Measurements from ENCODE around the gene GADL1. TPM values are rescaled to one million over a fixed set of nuclear protein-coding genes. Genes with fewer than 3 reads are reported as not detected.

The GADL1 gene
- total and polyA plus RNA-seq, 2 experiments from 2014 or later: not detected

DNA sequence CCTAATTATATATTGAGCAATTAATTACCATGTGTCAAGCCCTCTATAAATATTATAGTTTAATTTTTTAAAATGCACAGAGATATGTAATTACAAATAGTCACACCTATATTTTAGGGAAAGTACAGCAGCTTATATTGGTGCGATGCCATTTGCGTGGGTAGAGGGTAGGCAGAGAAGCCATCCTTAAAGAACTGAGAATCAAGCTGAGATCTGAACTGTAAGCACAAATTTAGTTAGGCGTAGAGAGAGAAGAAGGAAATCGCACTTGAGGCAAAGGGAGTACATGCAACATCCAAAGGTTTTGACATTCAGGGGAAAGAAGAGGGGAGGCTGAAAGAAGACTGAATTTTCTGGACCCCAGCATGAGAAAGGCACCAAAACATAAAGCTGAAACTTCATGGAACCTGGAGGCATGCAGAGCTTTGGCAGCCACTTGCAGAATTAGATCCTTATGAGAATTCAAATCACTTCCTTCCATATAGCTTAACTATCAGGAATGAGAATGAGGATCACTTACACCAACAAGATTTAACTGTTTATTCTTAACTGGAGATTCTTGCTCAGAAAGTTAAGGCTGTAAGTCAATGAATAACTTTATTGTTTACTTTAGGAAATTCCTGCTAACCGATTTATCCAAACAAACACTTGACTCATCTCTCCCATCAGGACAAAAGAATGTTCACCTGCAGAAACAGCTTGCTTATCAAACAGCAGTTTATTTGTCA is 173.7 kb downstream of the GADL1 start:
- no peaks in the 10 kb centered on the region for H3K79me2 ChIP-seq (ENCODE audit: insufficient read depth)
- H3K9ac ChIP-seq: no peak overlapping the region
- 77 to 80% methylated on average over 5 of the region's 5 CpGs for WGBS, 2 experiments (ENCODE audit: low coverage in 1 of 2, low lambda C conversion rate in 2 of 2, missing lambda C conversion rate in 2 of 2)
- peaks cover 10% of the 10 kb centered on the region for H3K4me1 ChIP-seq (ENCODE audit: insufficient read depth)
- H3K4me3 ChIP-seq: 0 out of 2 replicates have a peak overlapping the region, but pooled peaks have one; percentile 12
- in situ Hi-C loops (cut with MboI): no loop called here
- no peaks in the 10 kb centered on the region for H3K27me3 ChIP-seq (replicated peaks; ENCODE audit: insufficient read depth)
- no peaks in the 10 kb centered on the region for H3F3A ChIP-seq (ENCODE audit: insufficient read depth)
- peak overlapping the region; percentile 34 for H3K4me2 ChIP-seq (ENCODE audit: unreplicated experiment)
- H3K27ac ChIP-seq: no peak overlapping the region
- TF ChIP-seq EZH2 (IDR thresholded peaks at IDR 0.05; ENCODE audit: insufficient read depth, poor library complexity, severe bottlenecking) (no peak), EZH2phosphoT487 (IDR thresholded peaks at IDR 0.05; ENCODE audit: insufficient read depth, low read depth) (no peak)
- no peaks in the 10 kb centered on the region for H4K20me1 ChIP-seq (ENCODE audit: insufficient read depth)
- H3K9me3 ChIP-seq (ENCODE audit: low read depth): no peaks in the 10 kb centered on the region
- H2AFZ ChIP-seq: no peak overlapping the region
- H3K9me2 ChIP-seq (ENCODE audit: insufficient read depth): no peaks in the 10 kb centered on the region
- H3K36me3 ChIP-seq (ENCODE audit: low read depth): no peaks in the 10 kb centered on the region
- peak; percentile 45 for DNase-seq

DNA sequence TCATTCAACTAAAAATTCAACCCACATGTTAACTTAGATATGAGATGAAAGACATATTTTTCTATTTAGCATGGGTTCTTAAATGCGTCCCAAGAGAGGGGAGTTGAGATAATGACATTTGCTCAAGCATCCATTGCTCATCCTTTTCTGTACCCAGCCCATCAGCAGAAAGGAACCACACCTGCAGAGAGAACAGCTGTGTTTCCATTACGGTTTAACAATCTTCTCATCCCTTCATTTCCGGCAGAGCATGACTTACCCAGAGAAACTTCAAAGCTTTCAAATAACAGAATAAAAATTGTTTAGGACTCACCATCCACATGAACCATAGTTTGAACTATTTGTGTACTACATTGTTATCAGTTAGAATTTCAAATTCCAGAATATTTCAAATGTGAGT is 174.9 kb downstream of the GADL1 start:
- no peak overlapping the region for H3K27ac ChIP-seq
- no peaks in the 10 kb centered on the region for H3F3A ChIP-seq (ENCODE audit: insufficient read depth)
- H3K4me1 ChIP-seq (ENCODE audit: insufficient read depth): peaks cover 10% of the 10 kb centered on the region
- 95 to 100% methylated on average over 3 of the region's 3 CpGs for WGBS, 2 experiments (ENCODE audit: low coverage in 1 of 2, low lambda C conversion rate in 2 of 2, missing lambda C conversion rate in 2 of 2)
- H3K9ac ChIP-seq: no peak overlapping the region
- H4K20me1 ChIP-seq (ENCODE audit: insufficient read depth): no peaks in the 10 kb centered on the region
- in situ Hi-C loops (cut with MboI): no loop called here
- TF ChIP-seq EZH2phosphoT487 (IDR thresholded peaks at IDR 0.05; ENCODE audit: insufficient read depth, low read depth) (no peak), EZH2 (IDR thresholded peaks at IDR 0.05; ENCODE audit: insufficient read depth, poor library complexity, severe bottlenecking) (no peak)
- no peaks in the 10 kb centered on the region for H3K36me3 ChIP-seq (ENCODE audit: low read depth)
- no peaks in the 10 kb centered on the region for H3K9me3 ChIP-seq (ENCODE audit: low read depth)
- no peak overlapping the region for H3K4me2 ChIP-seq (ENCODE audit: unreplicated experiment)
- H3K4me3 ChIP-seq: no peak overlapping the region
- no peak overlapping the region for H2AFZ ChIP-seq
- DNase-seq: no peak
- H3K27me3 ChIP-seq (replicated peaks; ENCODE audit: insufficient read depth): no peaks in the 10 kb centered on the region
- H3K79me2 ChIP-seq (ENCODE audit: insufficient read depth): no peaks in the 10 kb centered on the region
- H3K9me2 ChIP-seq (ENCODE audit: insufficient read depth): no peaks in the 10 kb centered on the region

DNA sequence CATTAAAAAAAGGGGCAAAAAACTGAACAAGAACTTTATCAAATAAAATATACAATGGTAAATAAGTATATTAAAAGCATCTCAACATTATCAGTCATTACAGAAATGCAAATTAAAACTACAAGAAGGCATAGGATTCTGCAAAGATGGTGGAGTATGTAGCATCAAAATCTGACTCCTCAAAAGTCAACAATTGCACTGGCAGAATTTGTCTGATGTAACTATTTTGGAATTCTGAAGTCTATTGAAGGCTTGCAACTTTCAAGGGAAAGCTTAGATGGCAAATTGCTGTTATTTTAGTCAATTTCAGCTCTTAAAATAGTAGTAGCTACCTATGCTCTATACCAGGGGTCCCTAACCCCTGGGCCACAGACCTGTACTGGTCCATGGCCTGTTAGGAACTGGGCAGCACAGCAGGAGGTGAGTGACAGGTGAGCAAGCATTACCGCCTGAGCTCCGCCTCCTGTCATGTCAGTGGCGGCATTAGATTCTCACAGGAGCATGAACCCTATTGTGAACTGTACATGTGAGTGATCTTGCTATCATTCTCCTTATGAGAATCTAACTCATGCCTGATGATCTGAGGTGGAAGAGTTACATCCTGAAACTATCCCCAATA is 180.5 kb downstream of the GADL1 start:
- Histone ChIP-seq H3K9me2 (ENCODE audit: insufficient read depth) (no peaks in the 10 kb centered on the region), H4K20me1 (ENCODE audit: insufficient read depth) (no peaks in the 10 kb centered on the region), H3K36me3 (ENCODE audit: low read depth) (no peaks in the 10 kb centered on the region), H3K4me3 (no peak overlapping the region), H3K27ac (no peak overlapping the region), H3K79me2 (ENCODE audit: insufficient read depth) (no peaks in the 10 kb centered on the region), H3K27me3 (replicated peaks; ENCODE audit: insufficient read depth) (no peaks in the 10 kb centered on the region), H3K4me1 (ENCODE audit: insufficient read depth) (no peaks in the 10 kb centered on the region), H3K9ac (no peak overlapping the region), H3F3A (ENCODE audit: insufficient read depth) (no peaks in the 10 kb centered on the region), H2AFZ (no peak overlapping the region), H3K9me3 (ENCODE audit: low read depth) (no peaks in the 10 kb centered on the region), H3K4me2 (ENCODE audit: unreplicated experiment) (no peak overlapping the region)
- in situ Hi-C loops (cut with MboI): no loop called here
- DNase-seq: no peak
- no peak for TF ChIP-seq EZH2phosphoT487 (IDR thresholded peaks at IDR 0.05; ENCODE audit: insufficient read depth, low read depth)
- WGBS, 2 experiments (ENCODE audit: low coverage in 1 of 2, low lambda C conversion rate in 2 of 2, missing lambda C conversion rate in 2 of 2): 93 to 98% methylated on average over 3 of the region's 3 CpGs

DNA sequence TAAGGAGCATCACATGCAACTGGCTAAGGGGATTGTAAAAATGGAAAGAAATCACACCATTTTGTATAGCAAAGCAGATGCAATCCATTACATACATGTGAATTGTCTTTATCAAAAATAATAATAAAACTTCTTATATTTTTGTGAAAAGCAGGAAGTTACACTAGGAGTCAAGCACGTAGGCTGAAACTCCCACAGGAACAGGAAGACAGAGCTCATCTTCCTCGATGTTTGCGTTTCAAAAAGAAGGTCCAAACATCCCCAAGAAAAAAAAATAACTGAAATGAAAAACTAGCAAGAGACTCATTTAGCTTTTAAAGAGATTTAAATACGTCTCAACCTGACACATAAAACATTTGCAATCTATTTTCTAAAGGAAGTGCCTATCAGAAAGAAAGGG is 181.5 kb downstream of the GADL1 start:
- in situ Hi-C loops (cut with MboI): no loop called here
- no peaks in the 10 kb centered on the region for H3K36me3 ChIP-seq (ENCODE audit: low read depth)
- no peak overlapping the region for H3K27ac ChIP-seq
- H3K9me3 ChIP-seq (ENCODE audit: low read depth): no peaks in the 10 kb centered on the region
- no peak overlapping the region for H3K4me3 ChIP-seq
- H3K27me3 ChIP-seq (replicated peaks; ENCODE audit: insufficient read depth): no peaks in the 10 kb centered on the region
- no peak for TF ChIP-seq EZH2phosphoT487 (IDR thresholded peaks at IDR 0.05; ENCODE audit: insufficient read depth, low read depth)
- no peak for TF ChIP-seq EZH2 (IDR thresholded peaks at IDR 0.05; ENCODE audit: insufficient read depth, poor library complexity, severe bottlenecking)
- H3K4me1 ChIP-seq (ENCODE audit: insufficient read depth): no peaks in the 10 kb centered on the region
- H3F3A ChIP-seq (ENCODE audit: insufficient read depth): no peaks in the 10 kb centered on the region
- DNase-seq: no peak
- no peaks in the 10 kb centered on the region for H3K79me2 ChIP-seq (ENCODE audit: insufficient read depth)
- H3K9me2 ChIP-seq (ENCODE audit: insufficient read depth): no peaks in the 10 kb centered on the region
- no peaks in the 10 kb centered on the region for H4K20me1 ChIP-seq (ENCODE audit: insufficient read depth)
- 91 to 93% methylated on average over 4 of the region's 4 CpGs for WGBS, 2 experiments (ENCODE audit: low coverage in 1 of 2, low lambda C conversion rate in 2 of 2, missing lambda C conversion rate in 2 of 2)
- no peak overlapping the region for H3K4me2 ChIP-seq (ENCODE audit: unreplicated experiment)
- H3K9ac ChIP-seq: no peak overlapping the region
- H2AFZ ChIP-seq: no peak overlapping the region
